ENCODE results near the gene GPSM3. TPM values are rescaled to one million over a fixed set of nuclear protein-coding genes. Genes with fewer than 3 reads are reported as not detected.

GPSM3 gene
- total and polyA plus RNA-seq, 2 experiments from 2014 or later, result 4.7 to 5.9 TPM

DNA sequence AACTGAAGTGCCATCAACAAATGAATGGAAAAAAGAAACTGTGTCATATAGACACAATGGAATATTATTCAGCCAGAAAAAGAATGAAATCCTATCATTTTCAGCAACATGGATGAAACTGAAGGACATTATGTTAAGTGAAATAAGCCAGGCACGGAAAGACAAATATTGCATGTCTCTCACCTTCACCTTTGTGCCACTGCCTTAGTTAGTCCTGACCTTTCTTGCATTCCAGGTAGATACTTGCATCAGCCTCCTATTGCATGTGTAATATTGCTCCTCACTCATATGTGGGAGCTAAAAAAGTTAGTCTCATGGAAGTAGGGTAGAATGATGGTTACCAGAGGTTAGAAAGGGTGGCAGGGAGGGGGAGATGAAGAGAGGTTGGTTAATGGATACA is 16.6 kb upstream of the GPSM3 start:
- Mint-ChIP-seq H3K4me3 (no peak overlapping the region), H3K27me3 (ENCODE audit: insufficient read depth, low read depth, poor library complexity) (peaks cover 7% of the 10 kb centered on the region), H3K9me3 (peaks cover 3% of the 10 kb centered on the region; the same call in 1 of the 3 replicates), H3K27ac (no peak overlapping the region), H3K4me1 (no peaks in the 10 kb centered on the region), H3K36me3 (ENCODE audit: low read depth) (no peaks in the 10 kb centered on the region)
- ATAC-seq (no peak), DNase-seq (ENCODE audit: low spot score) (no peak)
- Histone ChIP-seq H2AFZ (no peak overlapping the region), H3K36me3 (ENCODE audit: insufficient read depth) (no peaks in the 10 kb centered on the region), H3K27me3 (ENCODE audit: insufficient read depth) (no peaks in the 10 kb centered on the region), H3K79me2 (replicated peaks; ENCODE audit: insufficient read depth) (no peaks in the 10 kb centered on the region), H3K9me2 (ENCODE audit: insufficient read depth) (no peaks in the 10 kb centered on the region), H3K4me3 (no peak overlapping the region), H3K4me2 (no peak overlapping the region), H3K27ac (ENCODE audit: low read depth) (no peak overlapping the region), H3F3A (replicated peaks; ENCODE audit: low read depth) (no peaks in the 10 kb centered on the region), H4K20me1 (replicated peaks; ENCODE audit: insufficient read depth) (no peaks in the 10 kb centered on the region), H3K4me1 (ENCODE audit: insufficient read depth) (no peaks in the 10 kb centered on the region)
- TF ChIP-seq STAT1 (IDR thresholded peaks at IDR 0.05; ENCODE audit: unreplicated experiment) (no peak), ZNF331 (CRISPR knock-in tag; IDR thresholded peaks at IDR 0.05; ENCODE audit: low read depth) (no peak), NANOG (IDR thresholded peaks at IDR 0.05; ENCODE audit: borderline replicate concordance) (no peak)

DNA sequence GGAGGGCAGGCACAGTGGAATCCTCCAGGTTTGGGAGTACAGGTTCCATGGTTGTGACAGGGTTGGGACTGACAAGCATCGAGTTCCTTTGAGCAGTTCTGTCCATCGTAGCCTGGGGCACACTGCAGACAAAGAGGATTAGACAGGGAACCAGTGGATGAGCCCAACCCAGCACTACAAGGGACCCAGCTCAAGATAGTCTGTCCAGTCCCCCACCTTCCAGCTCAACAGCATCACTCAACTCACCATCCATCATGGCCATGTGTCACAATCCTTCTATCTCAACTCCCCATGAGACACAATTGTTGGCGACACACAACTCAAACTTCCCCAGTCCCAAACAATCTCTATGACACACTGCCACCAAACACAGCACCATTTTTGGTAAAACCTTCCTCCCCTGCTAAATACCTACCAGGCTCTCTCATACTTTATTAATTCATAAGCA is 11.8 kb upstream of the GPSM3 start:
- no peak overlapping the region for H3K27ac Mint-ChIP-seq

DNA sequence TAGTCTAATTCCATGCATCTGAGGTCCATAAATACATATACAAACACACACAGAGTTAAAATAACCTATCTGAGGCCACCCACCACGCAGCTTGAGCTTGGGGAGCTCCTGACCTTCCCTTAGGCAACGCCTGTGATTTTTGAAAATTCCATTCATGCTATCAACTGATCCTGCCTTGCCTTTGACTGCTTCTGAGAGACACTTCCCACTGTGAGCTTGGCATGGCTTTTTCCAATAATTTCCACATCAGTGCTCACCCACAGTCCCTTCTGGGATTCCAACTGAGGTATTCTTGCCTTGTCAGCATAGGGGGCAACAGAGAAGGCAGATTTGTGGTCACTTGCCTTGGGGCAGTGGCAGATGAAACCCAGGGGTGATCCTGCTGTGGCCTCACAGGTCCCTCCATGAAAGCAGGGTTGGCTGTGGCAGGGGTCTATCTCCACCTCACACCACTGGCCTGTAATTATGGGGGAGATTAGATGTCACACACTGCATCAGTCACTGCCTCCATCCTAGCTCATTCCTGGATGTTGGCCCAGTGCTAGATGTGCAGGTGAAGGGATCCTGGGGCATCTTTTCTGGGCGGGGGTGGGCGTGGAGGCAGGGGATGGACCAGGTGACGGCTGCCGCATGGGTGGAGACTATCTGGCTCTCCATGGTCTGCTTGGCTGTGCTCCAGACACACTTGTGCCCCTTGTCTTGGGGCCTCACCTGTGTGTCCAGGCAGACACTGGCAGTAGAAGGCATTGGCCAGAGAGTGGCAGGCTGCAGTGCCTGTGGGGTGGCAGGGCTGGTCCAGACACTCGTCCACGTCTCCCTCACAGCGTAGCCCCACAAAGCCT is 11.2 kb upstream of the GPSM3 start:
- Histone ChIP-seq H3K27me3 (ENCODE audit: insufficient read depth) (no peaks in the 10 kb centered on the region), H3K79me2 (replicated peaks; ENCODE audit: insufficient read depth) (no peaks in the 10 kb centered on the region), H3K4me2 (no peak overlapping the region), H2AFZ (no peak overlapping the region), H3K27ac (ENCODE audit: low read depth) (no peak overlapping the region), H3K36me3 (ENCODE audit: insufficient read depth) (no peaks in the 10 kb centered on the region), H3F3A (replicated peaks; ENCODE audit: low read depth) (no peaks in the 10 kb centered on the region), H3K4me3 (no peak overlapping the region), H3K4me1 (ENCODE audit: insufficient read depth) (no peaks in the 10 kb centered on the region), H3K9me2 (ENCODE audit: insufficient read depth) (no peaks in the 10 kb centered on the region), H4K20me1 (replicated peaks; ENCODE audit: insufficient read depth) (no peaks in the 10 kb centered on the region)
- Mint-ChIP-seq H3K4me3 (no peak overlapping the region), H3K4me1 (no peaks in the 10 kb centered on the region; the same call in 2 of the 3 replicates), H3K27ac (no peak overlapping the region), H3K36me3 (ENCODE audit: low read depth) (no peaks in the 10 kb centered on the region), H3K9me3 (peaks cover 3% of the 10 kb centered on the region; the same call in 2 of the 3 replicates), H3K27me3 (ENCODE audit: insufficient read depth, low read depth, poor library complexity) (no peaks in the 10 kb centered on the region)
- ATAC-seq (no peak), DNase-seq (ENCODE audit: low spot score) (no peak)
- TF ChIP-seq JUNB (IDR thresholded peaks at IDR 0.05; ENCODE audit: unreplicated experiment), result no peak
- no peak for TF ChIP-seq EZH2 (IDR thresholded peaks at IDR 0.05; ENCODE audit: low read depth, unreplicated experiment)
- TF ChIP-seq ZNF114 (CRISPR knock-in tag; IDR thresholded peaks at IDR 0.05), result no peak
- TF ChIP-seq STAT1 (IDR thresholded peaks at IDR 0.05; ENCODE audit: unreplicated experiment), result no peak
- TF ChIP-seq POLR2AphosphoS5 (IDR thresholded peaks at IDR 0.05; ENCODE audit: low read depth), result no peak
- TF ChIP-seq, protein P1, sequence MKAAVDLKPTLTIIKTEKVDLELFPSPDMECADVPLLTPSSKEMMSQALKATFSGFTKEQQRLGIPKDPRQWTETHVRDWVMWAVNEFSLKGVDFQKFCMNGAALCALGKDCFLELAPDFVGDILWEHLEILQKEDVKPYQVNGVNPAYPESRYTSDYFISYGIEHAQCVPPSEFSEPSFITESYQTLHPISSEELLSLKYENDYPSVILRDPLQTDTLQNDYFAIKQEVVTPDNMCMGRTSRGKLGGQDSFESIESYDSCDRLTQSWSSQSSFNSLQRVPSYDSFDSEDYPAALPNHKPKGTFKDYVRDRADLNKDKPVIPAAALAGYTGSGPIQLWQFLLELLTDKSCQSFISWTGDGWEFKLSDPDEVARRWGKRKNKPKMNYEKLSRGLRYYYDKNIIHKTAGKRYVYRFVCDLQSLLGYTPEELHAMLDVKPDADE (IDR thresholded peaks at IDR 0.05), result no peak
- TF ChIP-seq CREB1 (CRISPR knock-in tag; IDR thresholded peaks at IDR 0.05; ENCODE audit: low read depth), result no peak
- no peak for TF ChIP-seq EZH2phosphoT487 (IDR thresholded peaks at IDR 0.05; ENCODE audit: unreplicated experiment)

More for the DNA sequence above, 11.8 kb upstream of the GPSM3 start:
- Histone ChIP-seq H3K36me3 (ENCODE audit: insufficient read depth) (no peaks in the 10 kb centered on the region), H3F3A (replicated peaks; ENCODE audit: low read depth) (no peaks in the 10 kb centered on the region), H3K27ac (ENCODE audit: low read depth) (no peak overlapping the region), H4K20me1 (replicated peaks; ENCODE audit: insufficient read depth) (no peaks in the 10 kb centered on the region), H3K9me2 (ENCODE audit: insufficient read depth) (no peaks in the 10 kb centered on the region), H3K4me2 (no peak overlapping the region), H3K27me3 (ENCODE audit: insufficient read depth) (no peaks in the 10 kb centered on the region), H3K4me3 (no peak overlapping the region), H3K4me1 (ENCODE audit: insufficient read depth) (no peaks in the 10 kb centered on the region), H3K79me2 (replicated peaks; ENCODE audit: insufficient read depth) (no peaks in the 10 kb centered on the region), H2AFZ (no peak overlapping the region)
- H3K36me3 Mint-ChIP-seq (ENCODE audit: low read depth), result no peaks in the 10 kb centered on the region
- H3K27me3 Mint-ChIP-seq (ENCODE audit: insufficient read depth, low read depth, poor library complexity), result peaks cover 2% of the 10 kb centered on the region
- no peak for ATAC-seq
- TF ChIP-seq ZNF114 (CRISPR knock-in tag; IDR thresholded peaks at IDR 0.05), result no peak
- no peak for TF ChIP-seq ZNF331 (CRISPR knock-in tag; IDR thresholded peaks at IDR 0.05; ENCODE audit: low read depth)
- no peak overlapping the region for H3K4me3 Mint-ChIP-seq
- DNase-seq (ENCODE audit: low spot score), result no peak
- peaks cover 3% of the 10 kb centered on the region; the same call in 2 of the 3 replicates for H3K9me3 Mint-ChIP-seq
- no peaks in the 10 kb centered on the region; the same call in 2 of the 3 replicates for H3K4me1 Mint-ChIP-seq
